ENCODE results near the gene NR4A3. TPM values are rescaled to one million over a fixed set of nuclear protein-coding genes. Genes with fewer than 3 reads are reported as not detected.

NR4A3 gene
- total and polyA plus RNA-seq, 2 donors (not counting 1 experiment from before 2014, with no cell fraction given), result 8.2 to 9.1 TPM

- no peaks in the 10 kb centered on the region for H4K20me1 ChIP-seq (ENCODE audit: control insufficient read depth, extremely low read depth, insufficient read depth, low read length)
- DNase-seq (ENCODE audit: low read depth in 2 of 2), result no peak
- no peaks in the 10 kb centered on the region for H3K79me2 ChIP-seq (ENCODE audit: control insufficient read depth, insufficient read depth, low read length)
- no peak overlapping the region for H3K9ac ChIP-seq (ENCODE audit: insufficient read depth, low read length)
- H3K4me1 ChIP-seq (ENCODE audit: control insufficient read depth, extremely low read depth, insufficient read depth, low read length), result no peaks in the 10 kb centered on the region
- no peak overlapping the region for H3K27ac ChIP-seq (ENCODE audit: insufficient read depth, low read length)
- H2AFZ ChIP-seq (ENCODE audit: low read length), result no peak overlapping the region
- H3K4me3 ChIP-seq (replicated peaks in 1 of 4; ENCODE audit: control extremely low read depth in 1 of 4, insufficient read depth in 1 of 4, low read depth in 3 of 4, low read length in 4 of 4), result no peak overlapping the region
- H3K27me3 ChIP-seq (ENCODE audit: control insufficient read depth, insufficient read depth, low read length), result no peaks in the 10 kb centered on the region
- no peaks in the 10 kb centered on the region for H3K9me3 ChIP-seq (ENCODE audit: control insufficient read depth, insufficient read depth, low read depth, low read length)
- no peak for TF ChIP-seq CTCF (conservative IDR thresholded peaks at IDR 0.05 in 1 of 2, IDR thresholded peaks at IDR 0.05 in 1 of 2; ENCODE audit: low read depth in 1 of 2, low read length in 2 of 2)
- TF ChIP-seq EZH2 (IDR thresholded peaks at IDR 0.05; ENCODE audit: low read length, missing control alignments), result no peak
- no peak overlapping the region for H3K4me2 ChIP-seq (ENCODE audit: extremely low read depth, insufficient read depth, low read length)
- H3K36me3 ChIP-seq (ENCODE audit: control insufficient read depth, insufficient read depth, low read length), result peaks cover 2% of the 10 kb centered on the region
Observed at GRCh38 chr9:99835142-99835541, 13.5 kb downstream of the NR4A3 start.

GRCh38 chr9:99835581-99835980 lies 13.9 kb downstream of the NR4A3 start:
- Histone ChIP-seq H3K36me3 (ENCODE audit: control insufficient read depth, insufficient read depth, low read length) (peaks cover 2% of the 10 kb centered on the region), H3K9me3 (ENCODE audit: control insufficient read depth, insufficient read depth, low read depth, low read length) (no peaks in the 10 kb centered on the region), H2AFZ (ENCODE audit: low read length) (no peak overlapping the region), H3K4me3 (replicated peaks in 1 of 4; ENCODE audit: control extremely low read depth in 1 of 4, insufficient read depth in 1 of 4, low read depth in 3 of 4, low read length in 4 of 4) (no peak overlapping the region), H3K4me2 (ENCODE audit: extremely low read depth, insufficient read depth, low read length) (no peak overlapping the region), H4K20me1 (ENCODE audit: control insufficient read depth, extremely low read depth, insufficient read depth, low read length) (no peaks in the 10 kb centered on the region), H3K9ac (ENCODE audit: insufficient read depth, low read length) (no peak overlapping the region), H3K27me3 (ENCODE audit: control insufficient read depth, insufficient read depth, low read length) (no peaks in the 10 kb centered on the region), H3K27ac (ENCODE audit: insufficient read depth, low read length) (no peak overlapping the region), H3K4me1 (ENCODE audit: control insufficient read depth, extremely low read depth, insufficient read depth, low read length) (no peaks in the 10 kb centered on the region), H3K79me2 (ENCODE audit: control insufficient read depth, insufficient read depth, low read length) (no peaks in the 10 kb centered on the region)
- no peak for TF ChIP-seq EZH2 (IDR thresholded peaks at IDR 0.05; ENCODE audit: low read length, missing control alignments)
- DNase-seq (ENCODE audit: low read depth in 2 of 2), result no peak

- TF ChIP-seq EZH2 (IDR thresholded peaks at IDR 0.05; ENCODE audit: low read length, missing control alignments) (no peak), CTCF (conservative IDR thresholded peaks at IDR 0.05 in 1 of 2, IDR thresholded peaks at IDR 0.05 in 1 of 2; ENCODE audit: low read depth in 1 of 2, low read length in 2 of 2) (no peak)
- no peak overlapping the region for H3K27ac ChIP-seq (ENCODE audit: insufficient read depth, low read length)
- no peaks in the 10 kb centered on the region for H4K20me1 ChIP-seq (ENCODE audit: control insufficient read depth, extremely low read depth, insufficient read depth, low read length)
- no peaks in the 10 kb centered on the region for H3K27me3 ChIP-seq (ENCODE audit: control insufficient read depth, insufficient read depth, low read length)
- no peak overlapping the region for H2AFZ ChIP-seq (ENCODE audit: low read length)
- no peak overlapping the region for H3K9ac ChIP-seq (ENCODE audit: insufficient read depth, low read length)
- H3K79me2 ChIP-seq (ENCODE audit: control insufficient read depth, insufficient read depth, low read length), result no peaks in the 10 kb centered on the region
- no peak for DNase-seq (ENCODE audit: low read depth in 2 of 2)
- H3K9me3 ChIP-seq (ENCODE audit: control insufficient read depth, insufficient read depth, low read depth, low read length), result no peaks in the 10 kb centered on the region
- H3K4me3 ChIP-seq (replicated peaks in 1 of 4; ENCODE audit: control extremely low read depth in 1 of 4, insufficient read depth in 1 of 4, low read depth in 3 of 4, low read length in 4 of 4), result no peak overlapping the region
- H3K4me2 ChIP-seq (ENCODE audit: extremely low read depth, insufficient read depth, low read length), result no peak overlapping the region
- no peaks in the 10 kb centered on the region for H3K4me1 ChIP-seq (ENCODE audit: control insufficient read depth, extremely low read depth, insufficient read depth, low read length)
- H3K36me3 ChIP-seq (ENCODE audit: control insufficient read depth, insufficient read depth, low read length), result peaks cover 2% of the 10 kb centered on the region
Observed at GRCh38 chr9:99840072-99840471, 18.4 kb downstream of the NR4A3 start.

Data from fibroblast of lung (primary cell).